Body of pancreas (tissue), 4 donors: ENCODE data around the gene BCL11B. TPM values are rescaled to one million over a fixed set of nuclear protein-coding genes. Genes with fewer than 3 reads are reported as not detected.
"Not testable (repeated sequence)": the region's sequence is repeated elsewhere in the genome, so short reads cannot be mapped to it uniquely, and the experiment has no call there.

Source experiments
- ATAC-seq: fragments of 150-250 bp; one replicate; pipeline ENCODE4 v1.9.1; 2016
- DNase-seq, 4 donors: peaks; one replicate each; pipeline ENCODE4 v3.0.0-alpha.2; 2019
- H3K27ac ChIP-seq, 4 donors: fragments of 200-600 bp; sonication (generic); 1 replicate in 3 of 4; 2 replicates in 1 of 4; pipeline versions ENCODE4 v1.5.1 to v1.6.1; 2016 to 2019; ENCODE audit warnings: mild to moderate bottlenecking in 1 of 4, mixed read lengths in 1 of 4, moderate library complexity in 1 of 4
- H3K27me3 ChIP-seq, 2 donors: fragments of 200-600 bp; sonication (generic); one replicate each; pipeline ENCODE4 v1.6.0; 2016; ENCODE audit warnings: mild to moderate bottlenecking in 1 of 2
- H3K36me3 ChIP-seq, 2 donors: fragments of 200-600 bp; sonication (generic); replicated peaks in 1 of 2; 2 replicates each; pipeline ENCODE4 v1.5.1; 2016; ENCODE audit warnings: low read depth in 2 of 2; ENCODE audit not compliant: insufficient read depth in 1 of 2
- H3K4me1 ChIP-seq: fragments of 200-600 bp; sonication (generic); one replicate; pipeline ENCODE4 v1.6.0; 2016
- H3K4me3 ChIP-seq, 2 donors: fragments of 200-600 bp; sonication (generic); 1 replicate in 1 of 2; 2 replicates in 1 of 2; pipeline ENCODE4 v1.5.1; 2016 to 2019
- H3K9me3 ChIP-seq, 3 donors: fragments of 200-600 bp; sonication (generic); 1 replicate in 2 of 3; 2 replicates in 1 of 3; pipeline ENCODE4 v1.5.1; 2016
- POLR2A ChIP-seq, 3 donors: fragments of 450-650 bp; IDR thresholded peaks; one replicate each; pipeline ENCODE4 v1.6.1; 2016; ENCODE audit warnings: antibody characterized with exemption in 3 of 3, mild to moderate bottlenecking in 2 of 3
- WGBS, 2 donors: methylation state at CpG; one replicate each; pipeline ENCODE4 v1.1.5; 2017; 5-methylcytosine and 5-hydroxymethylcytosine counted together
- intact Hi-C: fragments of 100-400 bp; cut with DNase I; formaldehyde crosslinking; loops from one replicate; pipeline ENCODE4 v1.15.1; 2023
- total RNA-seq, 2 donors: library from RNA; depleted of rRNA; stranded (reverse); fragments of >200 nt; gene quantifications; one replicate each; pipeline ENCODE4 v1.1.0, GENCODE V29; 2016
- TF ChIP-seq, protein P1 (sequence below), 7 experiments: fragments of 450-650 bp in 4 of 7; fragments of 200-600 bp in 3 of 7; sonication (generic) in 3 of 7; IDR thresholded peaks; one replicate each; pipeline ENCODE4 v1.5.1; 2016 to 2019; ENCODE audit warnings: antibody characterized with exemption in 7 of 7

The BCL11B gene
- total RNA-seq, 2 donors from 2014 or later: 0.78 TPM; not detected in 1

DNA sequence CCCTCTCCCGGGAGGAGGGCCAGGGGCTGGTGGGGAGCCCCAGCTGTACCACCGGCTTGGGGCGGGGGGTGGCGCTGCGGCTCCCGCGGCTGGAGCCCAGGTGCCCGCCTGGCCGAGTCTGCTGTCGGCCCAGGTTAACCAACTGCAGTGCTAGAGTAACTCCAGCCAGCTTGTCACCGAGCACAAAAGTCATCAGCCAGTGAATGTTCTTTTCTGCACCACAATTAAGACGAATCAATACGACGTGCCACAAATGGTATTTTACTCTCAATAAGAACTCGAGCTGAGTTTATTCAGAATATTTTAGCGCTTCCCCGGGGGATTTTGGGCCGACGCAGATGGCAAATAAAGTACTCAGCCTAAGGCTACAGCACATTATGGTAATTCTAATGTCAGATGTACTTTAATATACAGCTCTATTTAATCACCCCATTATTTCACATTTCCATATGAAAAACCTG lies 83.2 kb downstream of the BCL11B start:
- Histone ChIP-seq H3K4me3 (no peak overlapping the region), H3K27ac (no peak overlapping the region), H3K27me3 (no peaks in the 10 kb centered on the region), H3K4me1 (peaks cover 11% of the 10 kb centered on the region), H3K9me3 (no peaks in the 10 kb centered on the region), H3K36me3 (no peaks in the 10 kb centered on the region)
- intact Hi-C loops: no loop called here
- DNase-seq (no peak), ATAC-seq (no peak)
- WGBS, 2 donors: 48 to 56% methylated on average over 18 to 19 of the region's 19 CpGs
- TF ChIP-seq, protein P1, sequence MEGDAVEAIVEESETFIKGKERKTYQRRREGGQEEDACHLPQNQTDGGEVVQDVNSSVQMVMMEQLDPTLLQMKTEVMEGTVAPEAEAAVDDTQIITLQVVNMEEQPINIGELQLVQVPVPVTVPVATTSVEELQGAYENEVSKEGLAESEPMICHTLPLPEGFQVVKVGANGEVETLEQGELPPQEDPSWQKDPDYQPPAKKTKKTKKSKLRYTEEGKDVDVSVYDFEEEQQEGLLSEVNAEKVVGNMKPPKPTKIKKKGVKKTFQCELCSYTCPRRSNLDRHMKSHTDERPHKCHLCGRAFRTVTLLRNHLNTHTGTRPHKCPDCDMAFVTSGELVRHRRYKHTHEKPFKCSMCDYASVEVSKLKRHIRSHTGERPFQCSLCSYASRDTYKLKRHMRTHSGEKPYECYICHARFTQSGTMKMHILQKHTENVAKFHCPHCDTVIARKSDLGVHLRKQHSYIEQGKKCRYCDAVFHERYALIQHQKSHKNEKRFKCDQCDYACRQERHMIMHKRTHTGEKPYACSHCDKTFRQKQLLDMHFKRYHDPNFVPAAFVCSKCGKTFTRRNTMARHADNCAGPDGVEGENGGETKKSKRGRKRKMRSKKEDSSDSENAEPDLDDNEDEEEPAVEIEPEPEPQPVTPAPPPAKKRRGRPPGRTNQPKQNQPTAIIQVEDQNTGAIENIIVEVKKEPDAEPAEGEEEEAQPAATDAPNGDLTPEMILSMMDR (IDR thresholded peaks at IDR 0.05): no peak
- no peak for TF ChIP-seq POLR2A (IDR thresholded peaks at IDR 0.05)

DNA sequence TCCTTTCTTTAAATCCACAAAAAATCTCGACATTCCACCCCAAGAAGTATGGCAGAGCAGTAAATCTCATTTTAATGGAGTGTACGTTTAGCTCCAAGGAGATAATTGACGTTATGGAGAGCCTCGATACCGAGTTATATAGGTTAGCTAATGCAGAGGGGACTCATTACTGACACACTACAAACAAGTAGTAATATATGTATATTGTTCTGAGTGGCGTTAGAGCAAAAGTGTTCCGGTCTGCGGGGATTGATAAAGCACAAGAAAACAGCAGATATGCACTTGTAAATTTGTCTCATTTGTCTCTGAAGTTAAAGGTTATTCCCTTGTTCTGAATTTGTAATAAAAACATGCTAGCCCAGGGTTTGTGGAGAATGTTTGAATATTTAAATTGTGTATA lies 84.1 kb downstream of the BCL11B start:
- H3K27ac ChIP-seq: no peak overlapping the region
- no peak for DNase-seq
- TF ChIP-seq, protein P1 (IDR thresholded peaks at IDR 0.05): no peak
- no peak for TF ChIP-seq POLR2A (IDR thresholded peaks at IDR 0.05)
- ATAC-seq: no peak
- no peaks in the 10 kb centered on the region for H3K36me3 ChIP-seq
- H3K4me1 ChIP-seq: peaks cover 11% of the 10 kb centered on the region
- WGBS, 2 donors: 73 to 76% methylated on average over 8 of the region's 8 CpGs
- H3K4me3 ChIP-seq: no peak overlapping the region
- no peaks in the 10 kb centered on the region for H3K9me3 ChIP-seq
- intact Hi-C loops: no loop called here
- no peaks in the 10 kb centered on the region for H3K27me3 ChIP-seq

DNA sequence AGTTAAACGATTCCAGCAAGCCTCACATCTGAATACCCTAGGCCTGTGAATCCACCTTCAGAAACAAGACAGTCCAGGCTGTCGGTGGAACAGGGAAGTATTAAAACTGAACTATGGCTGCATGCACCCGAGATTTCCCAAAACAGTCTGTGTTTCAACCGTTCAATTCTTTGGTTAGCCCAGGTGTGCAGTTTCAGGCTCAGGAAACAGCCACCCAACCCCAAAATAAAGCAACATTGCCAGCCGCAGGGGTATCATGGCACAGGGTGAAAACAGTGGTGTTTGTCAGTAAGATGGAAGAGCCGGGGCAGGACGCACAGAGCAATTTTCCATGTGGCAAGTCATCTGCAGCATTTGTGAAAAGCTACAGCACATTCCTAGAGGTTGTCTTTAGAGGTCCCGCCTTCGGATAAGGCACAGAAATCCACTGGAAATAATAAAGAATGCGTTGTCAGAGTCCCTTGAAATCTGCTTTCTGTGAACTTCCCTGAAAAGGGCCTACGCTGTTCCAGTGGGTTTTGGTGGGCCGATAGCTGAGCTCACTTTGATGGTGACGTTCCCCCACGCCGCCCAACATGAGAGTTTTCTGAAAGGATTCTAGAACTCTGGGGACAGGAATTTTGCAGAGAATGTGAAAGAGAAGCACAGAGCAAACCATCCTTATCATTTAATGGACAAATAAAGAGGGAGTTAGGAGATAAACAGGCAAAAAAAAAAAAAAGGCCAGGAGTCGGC lies 84.9 kb downstream of the BCL11B start:
- Histone ChIP-seq H3K4me1 (peaks cover 11% of the 10 kb centered on the region), H3K4me3 (no peak overlapping the region), H3K27ac (no peak overlapping the region), H3K27me3 (no peaks in the 10 kb centered on the region), H3K9me3 (no peaks in the 10 kb centered on the region), H3K36me3 (no peaks in the 10 kb centered on the region)
- 73 to 82% methylated on average over 16 of the region's 16 CpGs for WGBS, 2 donors
- intact Hi-C loops: no loop called here
- ATAC-seq (no peak), DNase-seq (no peak)
- TF ChIP-seq, protein P1 (IDR thresholded peaks at IDR 0.05): no peak
- TF ChIP-seq POLR2A (IDR thresholded peaks at IDR 0.05): no peak

DNA sequence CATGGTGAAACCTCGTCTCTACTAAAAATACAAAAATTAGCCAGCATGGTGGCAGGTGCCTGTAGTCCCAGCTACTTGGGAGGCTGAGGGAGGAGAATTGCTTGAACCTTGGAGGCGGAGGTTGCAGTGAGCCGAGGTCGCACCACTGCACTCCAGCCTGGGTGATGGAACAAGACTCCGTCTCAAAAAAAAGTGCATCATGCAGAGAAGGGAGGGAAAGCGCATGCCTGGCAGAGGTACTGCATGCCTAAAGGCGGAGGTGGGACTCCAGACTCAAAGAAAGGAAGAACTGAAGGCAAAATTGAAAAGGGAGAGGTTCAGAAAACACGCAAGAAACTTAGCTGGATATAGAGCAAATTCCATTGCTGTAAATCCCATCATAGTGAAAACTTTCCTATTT lies 85.7 kb downstream of the BCL11B start:
- H3K4me3 ChIP-seq, ATAC-seq, H3K36me3 ChIP-seq, H3K27ac ChIP-seq, H3K27me3 ChIP-seq, H3K9me3 ChIP-seq, H3K4me1 ChIP-seq, intact Hi-C loops, DNase-seq: not testable (repeated sequence)
- WGBS, 2 donors: 87 to 88% methylated on average over 8 of the region's 8 CpGs

DNA sequence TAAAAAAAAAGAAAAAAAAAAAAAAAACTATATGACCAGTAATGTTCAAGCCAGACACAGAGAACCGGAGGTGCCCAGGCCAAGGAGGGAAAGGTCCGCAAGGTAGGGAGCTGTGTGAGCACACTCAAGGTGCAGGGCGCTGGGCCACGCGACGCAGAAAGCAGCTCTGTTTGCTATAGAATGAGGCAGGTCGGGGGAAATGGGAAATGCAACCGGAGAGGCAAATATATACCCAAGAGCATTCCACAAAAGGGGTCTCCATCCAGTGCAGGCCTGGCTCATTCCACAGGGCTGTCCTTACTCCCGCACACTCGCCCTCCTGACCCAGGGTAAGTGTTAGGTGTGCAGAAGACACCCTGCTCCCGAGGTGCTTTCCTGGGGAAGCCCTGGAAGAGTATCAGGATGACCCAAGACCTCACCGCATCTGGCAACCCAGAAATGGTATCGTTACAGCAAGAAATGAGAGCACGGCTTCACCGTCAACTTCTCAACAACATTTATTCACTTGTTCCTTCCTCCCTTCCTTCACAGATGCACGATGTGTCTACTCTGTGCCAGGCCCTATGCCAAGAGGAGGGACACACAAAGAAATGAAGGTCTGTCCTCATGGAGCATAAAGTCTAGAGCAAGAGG lies 86.4 kb downstream of the BCL11B start:
- ATAC-seq (no peak), DNase-seq (no peak)
- no peaks in the 10 kb centered on the region for H3K9me3 ChIP-seq
- TF ChIP-seq, protein P1 (IDR thresholded peaks at IDR 0.05): no peak
- TF ChIP-seq POLR2A (IDR thresholded peaks at IDR 0.05): no peak
- no peaks in the 10 kb centered on the region for H3K27me3 ChIP-seq
- H3K4me1 ChIP-seq: no peaks in the 10 kb centered on the region
- no peak overlapping the region for H3K27ac ChIP-seq
- no peak overlapping the region for H3K4me3 ChIP-seq
- 86 to 90% methylated on average over 16 of the region's 16 CpGs for WGBS, 2 donors
- intact Hi-C loops: no loop called here
- H3K36me3 ChIP-seq: no peaks in the 10 kb centered on the region
